A549 treated with GW870086 at 1 μM for 4 hours (cell line): ENCODE results near the gene CASKIN1. TPM values are rescaled to one million over a fixed set of nuclear protein-coding genes. Genes with fewer than 3 reads are reported as not detected.

Experiments used
- total RNA-seq: library from RNA; stranded (reverse); fragments of 200-300 nt; extraction: Qiagen RNA extraction; gene quantifications from 5 replicates; pipeline ENCODE4 v1.2.3, GENCODE V29; 2022; ENCODE audit warnings: low read depth

The CASKIN1 gene
- 0.35 to 0.55 TPM (median 0.45 TPM) in 5 replicates for total RNA-seq

DNA sequence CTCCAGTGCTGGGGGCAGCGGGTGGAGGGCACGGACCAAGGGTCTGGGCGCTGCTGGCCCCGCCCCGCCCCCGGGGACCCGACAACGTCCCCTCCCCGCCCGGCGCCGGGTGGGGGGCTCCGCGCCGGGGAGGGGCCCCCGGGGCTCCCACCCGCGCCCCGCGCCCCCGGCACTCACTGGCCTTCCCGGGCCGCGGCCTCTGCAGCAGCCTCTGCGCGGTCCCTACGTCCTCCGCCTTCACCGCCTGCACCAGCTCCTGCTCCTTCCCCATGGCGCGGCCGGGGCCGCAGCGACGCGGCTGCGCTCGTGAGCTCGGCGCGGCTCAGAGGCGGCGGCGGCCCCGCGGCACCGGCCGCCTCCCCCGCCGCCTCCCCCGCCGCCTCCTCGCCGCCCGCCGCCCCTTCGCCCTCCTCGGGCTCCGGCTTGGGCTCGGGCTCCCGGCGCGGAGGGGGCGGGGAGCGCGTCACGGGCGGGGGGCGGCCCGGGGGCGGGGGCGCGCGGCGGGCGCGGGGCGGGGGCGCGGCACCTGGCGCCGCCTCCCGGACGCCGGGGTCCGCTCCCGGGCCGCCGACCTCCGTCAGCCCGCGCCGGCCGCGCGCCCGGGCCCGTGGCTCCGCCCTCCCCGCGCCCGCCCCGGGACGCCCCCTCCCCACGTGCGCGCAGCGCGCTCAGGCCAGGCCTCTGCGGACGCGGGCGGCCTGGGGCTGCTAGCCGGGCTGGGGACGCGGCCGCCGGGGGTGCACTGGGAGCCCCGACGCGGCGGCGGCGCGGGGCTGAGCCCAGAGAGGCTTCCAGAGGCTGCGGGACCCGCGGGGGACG is at the start of gene CASKIN1:
CASKIN1 (minus strand) TSS at position 444 of the 819 bp plus-strand sequence; CDS start at position 271, 173 bp downstream.

GRCh38 chr16:2236337-2237101 is 40.1 kb upstream of the CASKIN1 start, which contains the start of gene DNASE1L2:
DNASE1L2 (plus strand) TSS chr16:2236444; CDS start chr16:2236817, 373 bp downstream.

GRCh38 chr16:2223221-2223941 is 27.0 kb upstream of the CASKIN1 start, which contains the start of gene E4F1:
E4F1 (plus strand) TSS chr16:2223591; CDS start chr16:2223614, 23 bp downstream.

GRCh38 chr16:2214719-2214968 is 18.2 kb upstream of the CASKIN1 start, which contains the start of gene PGP:
PGP (minus strand) TSS chr16:2214840; CDS start chr16:2214777, 63 bp downstream.

GRCh38 chr16:2210386-2211365 is 14.3 kb upstream of the CASKIN1 start, which contains the start of gene BRICD5:
BRICD5 (minus strand) TSS chr16:2210863; CDS start chr16:2210833, 30 bp downstream.

GRCh38 chr16:2205104-2205966 is 8.9 kb upstream of the CASKIN1 start, which contains the start of gene MLST8:
MLST8 (plus strand) TSS chr16:2205454; CDS start chr16:2206086, 632 bp downstream.

DNA sequence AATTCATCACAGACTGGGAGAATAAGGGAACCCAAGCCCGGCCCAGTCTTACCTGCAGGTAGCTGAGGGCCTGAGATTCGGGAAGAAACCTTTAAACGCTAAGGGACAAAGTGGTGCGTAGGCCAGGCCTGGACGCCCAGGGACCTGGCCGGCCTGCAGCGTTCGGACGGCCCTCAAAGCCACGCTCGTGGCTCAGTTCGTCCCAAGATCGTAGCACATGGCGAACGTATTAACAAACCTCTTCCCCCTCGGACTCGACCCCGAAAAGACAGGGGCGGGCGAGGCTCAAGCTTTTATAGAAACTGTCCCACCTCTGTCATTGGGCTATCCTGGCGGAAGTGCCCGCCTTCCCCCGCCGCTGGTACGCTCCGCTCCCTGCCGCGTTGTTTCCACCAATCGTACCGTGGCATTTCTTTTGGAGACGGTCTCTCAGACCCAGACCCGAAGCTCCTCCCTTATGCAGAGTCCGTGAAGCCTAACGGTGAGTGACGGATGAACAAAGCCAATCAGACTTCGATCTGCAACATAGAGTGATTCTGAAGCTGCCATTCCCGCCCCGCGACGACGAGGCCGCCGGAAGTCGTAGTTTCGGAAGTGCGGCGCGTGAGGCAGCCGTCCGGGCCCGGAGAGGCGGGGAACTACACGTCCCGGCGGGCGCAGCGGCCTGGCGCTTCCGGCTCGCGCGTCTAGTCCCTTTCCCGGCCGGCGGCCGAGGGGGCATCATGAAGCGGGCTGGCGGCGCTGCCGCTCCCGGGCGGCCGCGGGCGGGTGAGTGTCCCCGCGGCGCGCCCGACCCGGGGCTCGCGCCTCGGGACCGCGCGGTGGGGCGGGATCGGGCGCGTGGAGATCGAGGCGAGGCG is 41.1 kb downstream of the CASKIN1 start, which contains the start of gene TRAF7:
TRAF7 (plus strand) TSS at position 692 of the 860 bp plus-strand sequence. CDS start 8,139 bp downstream, outside the sequence.

DNA sequence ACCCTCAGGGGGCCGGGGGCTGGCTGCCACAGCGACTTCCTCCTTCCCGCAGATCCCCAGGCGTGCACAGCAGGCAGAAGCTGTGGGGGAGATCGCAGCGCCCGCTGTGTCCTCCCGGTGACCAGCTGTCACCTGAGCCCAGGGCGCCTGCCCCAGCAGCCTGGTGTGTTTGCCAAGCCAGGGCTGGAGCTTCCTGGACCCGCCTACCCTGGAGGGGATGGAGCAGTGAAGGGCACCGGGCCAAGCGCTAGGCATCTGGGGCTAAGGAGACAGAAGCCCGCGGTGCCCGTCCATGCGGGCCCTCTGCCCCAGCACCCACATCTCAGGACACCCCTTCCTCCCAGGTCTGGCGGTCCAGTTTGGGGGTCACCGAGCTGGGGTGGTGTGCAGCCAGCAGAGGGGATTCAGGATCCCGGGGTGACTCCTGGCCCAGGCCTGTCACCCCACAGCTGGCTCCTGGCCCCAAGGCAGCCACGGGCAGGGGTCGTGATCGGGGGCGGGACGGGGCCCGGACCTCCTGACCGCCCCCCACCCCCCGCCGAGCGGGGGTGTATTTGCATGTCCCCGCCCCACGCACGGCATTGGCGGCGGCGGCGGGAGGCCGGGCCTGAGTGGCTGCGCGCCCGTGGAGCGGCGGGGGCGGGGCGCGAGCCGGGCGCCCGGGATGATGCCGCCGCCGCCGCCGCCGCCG is 48.3 kb downstream of the CASKIN1 start, which contains the start of gene RAB26:
RAB26 (plus strand) TSS at position 645 of the 691 bp plus-strand sequence. CDS start 159 bp downstream, outside the sequence.

DNA sequence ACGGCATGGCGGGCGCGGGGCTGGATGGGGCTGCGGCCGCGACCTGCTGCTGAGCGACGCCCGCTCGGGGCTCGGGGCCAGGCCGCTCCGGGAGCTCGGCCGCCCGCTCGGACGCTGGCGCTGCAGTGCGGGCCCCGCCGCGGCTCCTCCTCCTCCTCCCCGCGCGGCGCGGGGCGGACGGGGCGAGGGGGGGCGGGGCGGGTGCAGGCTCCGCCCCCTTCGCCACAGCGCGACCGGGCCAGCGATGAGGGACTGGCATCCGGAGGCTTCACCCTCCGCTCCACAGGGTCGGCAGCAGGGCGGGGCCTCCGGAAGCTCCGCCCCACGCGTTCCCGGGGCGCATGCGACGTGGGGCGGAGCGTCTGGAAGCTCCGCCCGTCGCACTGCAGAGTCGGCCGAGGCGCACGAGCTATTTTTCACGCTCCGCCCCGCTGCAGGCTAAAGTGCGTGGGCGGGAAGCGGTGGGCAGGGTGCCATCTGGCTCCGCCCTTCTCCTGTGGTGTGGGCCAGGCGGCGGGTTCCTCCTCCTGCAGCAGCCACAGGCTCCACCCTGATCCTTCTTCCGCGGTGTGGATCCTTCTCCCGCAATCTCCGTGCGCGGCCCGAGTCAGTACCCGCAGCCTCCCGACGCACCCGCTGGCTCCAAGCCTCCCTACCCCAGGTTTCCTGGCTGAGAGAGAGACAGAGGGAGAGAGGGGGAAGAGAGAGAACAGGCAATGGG is 60.5 kb downstream of the CASKIN1 start, which contains the start of gene PKD1:
PKD1 (minus strand) TSS at position 129 of the 721 bp plus-strand sequence. CDS start 209 bp downstream, outside the sequence.

Other genes starting within 250 kb of the CASKIN1 start
- 0.13 to 0.21 TPM in 2 of 5 replicates, not detected in the others for gene RPL3L, start 241.9 kb downstream of the CASKIN1 start, total RNA-seq
- gene NDUFB10, start 237.1 kb downstream of the CASKIN1 start, total RNA-seq, result 238 to 320 TPM (median 255 TPM) in 5 replicates
- 4,023 to 5,272 TPM (median 5,225 TPM) in 5 replicates for gene RPS2, start 231.8 kb downstream of the CASKIN1 start, total RNA-seq
- gene RNF151, start 229.7 kb downstream of the CASKIN1 start, total RNA-seq, result not detected in 5 replicates
- 28.5 to 41.0 TPM (median 37.8 TPM) in 5 replicates for gene TBL3, start 224.6 kb downstream of the CASKIN1 start, total RNA-seq
- gene NOXO1, start 215.1 kb downstream of the CASKIN1 start, total RNA-seq, result 0.25 to 0.58 TPM (median 0.37 TPM) in 3 of 5 replicates, not detected in the others
- 21.9 to 49.2 TPM (median 39.8 TPM) in 5 replicates for gene GFER, start 212.4 kb downstream of the CASKIN1 start, total RNA-seq
- gene SYNGR3, start 206.6 kb downstream of the CASKIN1 start, total RNA-seq, result 5.5 to 8.3 TPM (median 8.1 TPM) in 5 replicates
- 43.7 to 60.1 TPM (median 56.5 TPM) in 5 replicates for gene ZNF598, start 186.8 kb downstream of the CASKIN1 start, total RNA-seq
- 0.44 to 1.7 TPM (median 0.85 TPM) in 5 replicates for gene NPW, start 176.8 kb downstream of the CASKIN1 start, total RNA-seq
- gene NHERF2, start 169.7 kb downstream of the CASKIN1 start, total RNA-seq, result 48.2 to 73.8 TPM (median 68.4 TPM) in 5 replicates
- gene NTHL1, start 148.8 kb downstream of the CASKIN1 start, total RNA-seq, result 37.9 to 51.7 TPM (median 44.3 TPM) in 5 replicates
- 30.8 to 44.5 TPM (median 43.0 TPM) in 5 replicates for gene TSC2, start 148.6 kb downstream of the CASKIN1 start, total RNA-seq
- 36.9 to 55.8 TPM (median 48.0 TPM) in 5 replicates for gene PKD1, start 60.7 kb downstream of the CASKIN1 start, total RNA-seq
- gene RAB26, start 48.0 kb downstream of the CASKIN1 start, total RNA-seq, result 2.4 to 4.9 TPM (median 2.9 TPM) in 5 replicates
- gene TRAF7, start 40.8 kb downstream of the CASKIN1 start, total RNA-seq, result 37.1 to 58.7 TPM (median 50.7 TPM) in 5 replicates
- gene MLST8, start 8.8 kb upstream of the CASKIN1 start, total RNA-seq, result 38.1 to 52.1 TPM (median 49.1 TPM) in 5 replicates
- gene BRICD5, start 14.3 kb upstream of the CASKIN1 start, total RNA-seq, result 3.6 to 6.2 TPM (median 5.0 TPM) in 5 replicates
- gene PGP, start 18.2 kb upstream of the CASKIN1 start, total RNA-seq, result 18.4 to 32.7 TPM (median 32.3 TPM) in 5 replicates
- 15.7 to 26.0 TPM (median 24.9 TPM) in 5 replicates for gene E4F1, start 27.0 kb upstream of the CASKIN1 start, total RNA-seq
- 0.80 to 1.7 TPM (median 1.6 TPM) in 5 replicates for gene DNASE1L2, start 39.8 kb upstream of the CASKIN1 start, total RNA-seq
- 47.7 to 92.0 TPM (median 91.2 TPM) in 5 replicates for gene ECI1, start 55.0 kb upstream of the CASKIN1 start, total RNA-seq
- gene RNPS1, start 71.5 kb upstream of the CASKIN1 start, total RNA-seq, result 248 to 285 TPM (median 258 TPM) in 5 replicates
- 15.9 to 20.5 TPM (median 20.2 TPM) in 5 replicates for gene ABCA3, start 144.1 kb upstream of the CASKIN1 start, total RNA-seq
- gene CCNF, start 232.8 kb upstream of the CASKIN1 start, total RNA-seq, result 18.2 to 24.3 TPM (median 22.2 TPM) in 5 replicates